Cardiac septum (tissue), 1 donor: ENCODE data around the gene UCP3. TPM values are rescaled to one million over a fixed set of nuclear protein-coding genes. Genes with fewer than 3 reads are reported as not detected.
A peak's percentile ranks its signal among the peaks of the same experiment; 100 is the strongest.

Experiments used
- DNase-seq: peaks from one replicate; pipeline ENCODE4 v3.0.0-alpha.2; 2020; ENCODE audit warnings: low spot score
- intact Hi-C: fragments of 100-400 bp; cut with DNase I; formaldehyde crosslinking; loops from one replicate; pipeline ENCODE4 v1.14.0; 2022
- total RNA-seq: library from RNA; stranded (reverse); fragmentation: NEBNext Ultra II Directional; extraction: Animal tissue kit (Norgen Biotek cat#: 25700); gene quantifications from one replicate; pipeline ENCODE4 v1.2.1, GENCODE V29; 2021
- donor health status: DM: no; HTN: no; CAD: no.

Gene UCP3
- total RNA-seq, 1 donor from 2014 or later: 0.54 TPM

- intact Hi-C loops: loop anchor here (5.0 kb wide), 1 partner anchor 34 kb away; no protein-coding TSS in a partner anchor
Measured at GRCh38 chr11:73982990-73983740, 25.7 kb downstream of the UCP3 start.

GRCh38 chr11:73982595-73982989, 26.3 kb downstream of the UCP3 start, which contains the start of gene UCP2:
UCP2 (minus strand) TSS chr11:73982843; CDS start chr11:73978378, 4,465 bp downstream.
- peak; percentile 93 for DNase-seq
- intact Hi-C loops: loop anchor here (5.0 kb wide), 1 partner anchor 35 kb away; no protein-coding TSS in a partner anchor

More at GRCh38 chr11:73982990-73983740, 25.7 kb downstream of the UCP3 start:
- peak; percentile 97 for DNase-seq

GRCh38 chr11:73981051-73981805, 27.7 kb downstream of the UCP3 start:
- DNase-seq: peak; percentile 61
- intact Hi-C loops: loop anchor here (5.0 kb wide), 1 partner anchor 36 kb away; no protein-coding TSS in a partner anchor

- intact Hi-C loops: loop anchor here (5.0 kb wide), 1 partner anchor 37 kb away; no protein-coding TSS in a partner anchor
Measured at GRCh38 chr11:73980001-73980961, 28.6 kb downstream of the UCP3 start.

GRCh38 chr11:73978576-73979086, 30.3 kb downstream of the UCP3 start:
- DNase-seq: no peak
- intact Hi-C loops: no loop called here

More at GRCh38 chr11:73980001-73980961, 28.6 kb downstream of the UCP3 start:
- peak; percentile 76 for DNase-seq

- intact Hi-C loops: no loop called here
Measured at GRCh38 chr11:73977856-73978519, 30.9 kb downstream of the UCP3 start.

DNA sequence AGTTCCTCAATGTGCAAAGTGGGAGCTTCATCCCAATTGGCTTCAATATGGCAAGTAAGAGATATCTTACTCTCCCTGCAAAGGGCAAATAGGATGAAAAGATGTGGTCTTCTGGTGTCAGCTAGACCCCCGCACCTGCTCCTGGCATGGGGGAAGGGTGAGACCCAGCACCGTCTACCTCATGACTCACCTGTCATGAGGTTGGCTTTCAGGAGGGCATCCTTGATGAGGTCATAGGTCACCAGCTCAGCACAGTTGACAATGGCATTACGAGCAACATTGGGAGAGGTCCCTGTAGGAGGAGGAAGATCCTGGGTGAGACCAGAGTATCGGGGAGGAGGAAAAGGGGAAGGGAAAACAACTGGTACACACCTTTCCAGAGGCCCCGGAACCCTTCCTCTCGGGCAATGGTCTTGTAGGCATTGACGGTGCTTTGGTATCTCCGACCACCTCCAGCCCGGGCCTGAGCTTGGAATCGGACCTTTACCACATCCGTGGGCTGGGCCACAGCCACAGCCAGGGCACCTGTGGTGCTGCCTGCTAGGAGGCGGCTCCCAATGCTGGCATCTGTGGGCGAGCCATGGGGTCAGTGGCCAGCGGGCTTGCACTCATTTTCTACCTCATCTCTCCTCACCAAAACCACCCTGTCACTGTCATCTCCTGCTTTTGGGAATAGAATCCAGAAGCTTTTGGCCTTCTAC, 32.3 kb downstream of the UCP3 start:
- DNase-seq: peak; percentile 54
- intact Hi-C loops: no loop called here

More at GRCh38 chr11:73977856-73978519, 30.9 kb downstream of the UCP3 start:
- DNase-seq: peak; percentile 44

DNA sequence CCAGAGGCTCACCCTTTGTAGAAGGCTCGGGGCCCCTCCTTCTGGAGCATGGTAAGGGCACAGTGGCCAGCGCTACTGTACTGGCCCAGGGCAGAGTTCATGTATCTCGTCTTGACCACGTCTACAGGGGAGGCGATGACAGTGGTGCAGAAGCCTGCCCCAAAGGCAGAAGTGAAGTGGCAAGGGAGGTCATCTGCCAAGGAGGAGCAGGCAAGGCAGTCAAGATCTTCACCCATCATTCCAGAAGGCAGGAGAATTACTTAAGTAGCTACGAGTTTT, 33.5 kb downstream of the UCP3 start:
- intact Hi-C loops: no loop called here
- DNase-seq: peak; percentile 58

GRCh38 chr11:73974604-73975478, 34.0 kb downstream of the UCP3 start:
- intact Hi-C loops: no loop called here
- DNase-seq: peak; percentile 29

DNA sequence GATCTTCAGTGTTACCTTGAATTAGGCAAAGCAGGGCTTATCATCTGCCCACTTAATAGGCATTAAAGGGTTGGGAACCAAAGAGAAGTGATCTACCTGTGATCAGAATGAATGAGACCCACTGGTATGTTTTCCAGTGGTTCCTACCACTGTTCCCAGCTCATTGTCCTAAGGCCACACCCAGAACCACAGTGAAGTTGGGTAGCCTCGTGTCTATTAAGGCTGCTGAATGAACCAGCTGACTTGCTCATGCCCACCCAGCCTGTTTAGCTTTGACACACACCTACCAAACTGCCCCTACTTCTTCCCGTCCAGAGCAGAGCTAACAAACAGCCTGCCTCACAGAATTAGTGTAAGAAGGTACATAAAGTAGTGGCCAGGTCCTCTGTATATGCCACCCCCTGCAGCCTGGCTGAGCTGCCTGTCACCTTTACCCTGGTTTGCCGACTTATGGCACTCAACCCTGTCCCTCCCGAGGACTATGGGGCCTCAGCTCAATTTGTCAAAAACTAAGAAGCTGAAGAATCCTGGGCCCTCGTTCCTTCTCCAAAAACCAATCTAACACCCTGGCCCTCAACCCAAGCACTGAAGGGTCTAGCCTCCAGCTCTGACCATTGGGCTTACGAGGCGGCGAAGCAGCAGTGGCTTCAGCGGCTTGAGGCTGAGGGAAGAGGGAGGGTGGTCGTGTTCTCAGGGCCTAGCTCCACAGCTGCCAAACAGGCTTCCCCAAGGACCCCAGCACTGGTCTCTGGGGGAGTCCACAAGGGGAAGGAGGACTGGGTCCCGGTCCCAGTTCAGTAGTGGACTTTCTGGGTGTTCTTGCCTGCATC, 36.0 kb downstream of the UCP3 start:
- peak; percentile 17 for DNase-seq
- intact Hi-C loops: no loop called here

DNA sequence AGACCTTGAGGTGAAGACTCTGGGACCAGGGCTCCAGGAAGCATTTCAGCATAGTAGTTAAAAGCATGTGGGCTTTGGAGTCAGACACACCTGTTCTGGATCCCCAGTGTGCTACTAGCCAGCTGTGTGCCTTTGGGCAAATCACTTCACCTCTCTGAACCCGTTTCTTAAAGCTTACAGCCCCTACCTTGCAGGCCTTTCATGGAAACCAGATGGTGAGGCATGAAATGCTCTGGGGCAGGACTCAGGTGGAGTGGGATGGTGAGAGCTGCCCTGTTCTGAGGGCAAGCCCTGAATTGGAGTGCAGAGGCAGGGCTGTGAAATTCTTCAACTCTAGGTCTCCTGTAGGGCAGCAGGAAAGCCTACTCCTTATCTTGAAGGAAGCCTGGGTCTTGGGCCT, 36.7 kb downstream of the UCP3 start:
- DNase-seq: peak; percentile 10
- intact Hi-C loops: no loop called here

DNA sequence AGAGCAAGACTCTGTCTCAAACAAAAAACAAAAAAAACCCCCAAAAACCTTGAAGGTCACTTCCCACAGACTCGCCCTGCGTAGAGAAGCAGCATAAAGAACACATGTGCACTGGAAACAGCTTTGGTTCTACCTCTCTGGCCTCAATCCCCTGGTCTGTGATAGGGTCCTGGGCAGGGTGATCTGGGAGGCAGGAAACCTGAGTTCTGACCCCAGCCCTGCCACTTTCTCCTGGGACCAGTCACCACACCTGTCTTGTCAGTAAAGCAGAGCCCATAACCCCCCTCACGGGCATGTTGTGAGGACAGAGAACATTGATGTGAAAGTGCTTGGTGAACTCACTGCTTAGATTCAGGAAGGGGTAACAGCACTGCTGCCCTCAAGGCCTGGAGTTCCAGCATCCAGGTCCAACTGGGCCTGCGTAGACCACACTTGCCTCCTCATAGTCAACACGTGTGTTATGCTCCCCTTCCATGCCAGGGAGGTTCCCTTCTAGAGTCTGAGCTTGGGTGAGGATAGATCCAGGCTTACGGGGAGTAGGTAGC, 37.6 kb downstream of the UCP3 start:
- intact Hi-C loops: no loop called here
- peak; percentile 10 for DNase-seq

DNA sequence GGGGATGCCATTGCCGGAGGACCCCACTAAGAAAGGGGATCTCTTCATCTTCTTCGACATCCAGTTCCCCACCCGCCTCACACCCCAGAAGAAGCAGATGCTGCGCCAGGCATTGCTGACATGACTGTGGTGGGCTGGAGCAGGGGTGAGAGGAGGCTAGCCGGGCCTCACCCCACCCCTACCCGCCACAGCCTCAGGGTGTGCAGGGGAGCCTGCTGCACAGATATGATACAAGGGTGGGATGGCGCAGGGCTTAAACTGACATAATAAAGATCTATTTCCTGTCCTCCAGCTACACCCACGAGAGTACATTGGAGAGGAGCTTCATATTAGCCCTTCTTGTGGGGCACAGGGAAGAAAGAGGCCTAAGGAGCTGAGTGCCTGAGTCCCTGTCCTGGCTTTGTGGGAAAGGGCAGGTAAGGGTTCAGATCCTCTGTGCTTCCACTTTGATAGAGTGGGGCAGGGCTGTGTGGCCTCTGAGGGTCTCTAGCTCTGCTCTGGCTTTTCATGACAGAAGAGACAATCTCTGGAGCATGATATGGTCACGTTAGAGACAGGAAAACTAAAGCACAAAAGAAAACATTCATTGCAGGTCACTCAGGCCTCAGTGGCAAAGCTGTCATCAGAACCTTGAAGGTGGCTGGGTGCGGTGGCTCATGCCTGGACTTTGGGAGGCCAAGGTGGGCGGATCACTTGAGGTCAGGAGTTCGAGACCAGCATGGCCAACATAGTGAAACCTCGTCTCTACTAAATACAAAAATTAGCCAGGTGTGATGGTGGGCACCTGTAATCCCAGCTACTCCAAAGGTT, 38.7 kb downstream of the UCP3 start:
- DNase-seq: peak; percentile 38
- intact Hi-C loops: loop anchor here (10.0 kb wide), 2 partner anchors 125 to 355 kb away; no protein-coding TSS in a partner anchor

GRCh38 chr11:73969091-73969490, 39.8 kb downstream of the UCP3 start:
- no peak for DNase-seq
- intact Hi-C loops: loop anchor here (10.0 kb wide), 2 partner anchors 126 to 356 kb away; no protein-coding TSS in a partner anchor

GRCh38 chr11:73968356-73968966, 40.4 kb downstream of the UCP3 start:
- intact Hi-C loops: loop anchor here (10.0 kb wide), 2 partner anchors 126 to 356 kb away; no protein-coding TSS in a partner anchor
- DNase-seq: peak; percentile 15
